GM19455 (cell line): ENCODE results near the gene C10orf62.
A peak's percentile ranks its signal among the peaks of the same experiment; 100 is the strongest.
"Not testable (repeated sequence)": the region's sequence is repeated elsewhere in the genome, so short reads cannot be mapped to it uniquely, and the experiment has no call there.

Experiments
- ATAC-seq: cut with Tn5 transposase; IDR thresholded peaks from one replicate; pipeline ENCODE4 v1.9.1; 2021; ENCODE audit not compliant: unreplicated experiment

The C10orf62 gene

GRCh38 chr10:97618733-97619132 is 29.2 kb downstream of the C10orf62 start:
- no peak for ATAC-seq

- ATAC-seq: no peak
Observed at GRCh38 chr10:97623277-97623676, 33.8 kb downstream of the C10orf62 start.

DNA sequence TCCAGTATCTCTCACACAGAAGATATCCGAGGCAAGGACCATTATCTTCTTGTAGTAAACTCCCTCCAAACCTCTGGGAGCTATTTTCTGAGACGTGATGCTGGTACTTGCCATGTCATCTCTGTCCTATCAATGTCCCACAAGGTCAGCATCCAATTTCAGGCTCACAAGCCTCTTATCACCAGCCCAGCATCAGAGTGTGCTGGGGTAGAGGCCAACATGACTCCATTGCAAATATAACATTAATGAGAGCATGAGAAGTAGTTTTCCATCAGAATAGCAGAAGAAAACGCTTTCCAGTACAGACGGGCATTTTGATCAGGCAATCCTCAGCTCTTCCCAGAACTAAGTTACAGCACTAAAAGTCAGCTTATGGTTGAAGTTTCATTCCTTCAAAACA is 38.2 kb downstream of the C10orf62 start:
- no peak for ATAC-seq

GRCh38 chr10:97628228-97628627 is 38.7 kb downstream of the C10orf62 start:
- no peak for ATAC-seq

- no peak for ATAC-seq
Observed at GRCh38 chr10:97629289-97629688, 39.8 kb downstream of the C10orf62 start.

GRCh38 chr10:97631098-97631497 is 41.6 kb downstream of the C10orf62 start:
- no peak for ATAC-seq

DNA sequence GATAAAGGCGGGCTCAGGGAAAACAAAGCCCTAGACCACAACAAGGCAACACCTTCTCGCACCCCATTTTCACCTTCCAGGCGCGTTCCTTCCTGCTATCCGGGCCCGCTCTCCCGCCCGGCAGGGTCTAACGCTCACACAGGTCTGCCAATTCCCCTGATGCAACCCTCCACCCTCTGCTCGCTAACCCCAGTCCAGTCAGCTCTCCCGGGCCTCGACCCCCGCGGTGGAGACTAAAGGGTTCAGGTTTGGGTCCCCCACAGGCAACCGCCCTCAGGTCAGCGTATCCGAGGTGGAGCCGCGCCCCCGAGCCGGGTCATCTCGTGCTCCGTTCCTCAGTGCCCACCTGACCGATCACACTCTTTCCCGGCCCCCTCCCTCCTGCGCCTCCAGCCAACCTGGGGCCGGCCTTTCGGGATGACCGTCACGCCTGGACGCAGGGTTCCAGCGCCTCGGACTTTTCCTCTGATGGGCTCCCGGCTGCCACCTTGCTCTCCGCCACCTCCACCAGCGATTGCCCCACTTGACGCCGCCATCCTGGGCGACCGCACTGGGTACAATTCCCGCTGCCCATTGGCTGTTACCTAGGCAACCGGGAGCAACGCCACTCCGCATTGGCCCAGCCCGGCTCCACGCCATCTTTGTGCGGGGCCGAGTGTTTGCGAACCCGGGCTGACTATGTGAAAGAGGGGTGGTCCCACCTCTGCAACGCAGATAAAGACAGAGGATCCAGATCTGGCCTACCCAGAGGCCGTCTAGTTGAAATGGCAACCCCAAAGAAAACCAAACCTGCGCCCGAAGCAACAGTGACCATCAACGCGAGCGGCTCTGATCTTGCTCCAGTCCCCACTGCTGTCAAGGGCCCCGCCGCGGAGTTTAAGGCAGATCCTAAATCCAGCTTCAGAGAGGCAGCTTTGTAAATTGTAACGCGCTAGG is 43.7 kb downstream of the C10orf62 start, which contains the start of gene MORN4:
MORN4 (minus strand) TSS at position 552 of the 936 bp plus-strand sequence. CDS start 13,847 bp downstream, outside the sequence.
- peak; percentile 99 for ATAC-seq

DNA sequence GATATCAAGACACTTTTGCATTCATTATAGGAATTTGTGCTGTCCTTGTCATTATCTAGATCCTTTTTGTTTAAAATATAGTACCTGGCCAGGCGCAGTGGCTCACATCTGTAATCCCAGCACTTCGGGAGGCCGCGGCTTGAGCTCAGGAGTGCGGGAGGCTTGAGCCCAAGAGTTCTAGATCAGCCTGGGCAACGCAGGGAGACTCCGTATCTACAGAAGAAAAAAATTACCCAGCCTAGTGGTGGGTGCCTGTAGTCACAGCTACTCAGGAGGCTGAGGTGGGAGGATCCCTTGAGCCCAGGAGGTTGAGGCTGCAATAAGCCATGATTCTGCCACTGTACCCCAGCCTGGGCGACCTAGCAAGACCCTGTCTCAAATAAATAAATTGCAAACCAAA is 44.4 kb downstream of the C10orf62 start:
- no peak for ATAC-seq

DNA sequence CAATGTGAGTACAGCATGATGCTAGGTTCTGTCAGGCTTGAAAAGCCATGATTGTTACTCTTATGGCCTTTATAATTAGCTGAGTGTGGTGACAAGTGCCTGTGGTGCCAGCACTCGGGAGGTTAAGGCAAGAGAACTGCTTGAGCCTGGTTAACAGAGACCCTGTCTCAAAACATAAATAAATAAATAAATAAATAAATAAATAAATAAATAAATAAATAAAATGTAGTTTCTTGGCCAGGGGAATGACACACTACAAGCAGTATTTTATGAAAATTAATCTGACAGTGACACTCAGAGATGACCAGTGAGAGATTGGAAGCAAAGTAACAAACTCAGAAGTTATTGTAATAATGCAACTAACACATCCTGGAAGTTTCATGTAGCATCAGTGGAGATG is 46.1 kb downstream of the C10orf62 start:
- ATAC-seq: no peak

GRCh38 chr10:97639090-97639489 is 49.6 kb downstream of the C10orf62 start:
- ATAC-seq: not testable (repeated sequence)

DNA sequence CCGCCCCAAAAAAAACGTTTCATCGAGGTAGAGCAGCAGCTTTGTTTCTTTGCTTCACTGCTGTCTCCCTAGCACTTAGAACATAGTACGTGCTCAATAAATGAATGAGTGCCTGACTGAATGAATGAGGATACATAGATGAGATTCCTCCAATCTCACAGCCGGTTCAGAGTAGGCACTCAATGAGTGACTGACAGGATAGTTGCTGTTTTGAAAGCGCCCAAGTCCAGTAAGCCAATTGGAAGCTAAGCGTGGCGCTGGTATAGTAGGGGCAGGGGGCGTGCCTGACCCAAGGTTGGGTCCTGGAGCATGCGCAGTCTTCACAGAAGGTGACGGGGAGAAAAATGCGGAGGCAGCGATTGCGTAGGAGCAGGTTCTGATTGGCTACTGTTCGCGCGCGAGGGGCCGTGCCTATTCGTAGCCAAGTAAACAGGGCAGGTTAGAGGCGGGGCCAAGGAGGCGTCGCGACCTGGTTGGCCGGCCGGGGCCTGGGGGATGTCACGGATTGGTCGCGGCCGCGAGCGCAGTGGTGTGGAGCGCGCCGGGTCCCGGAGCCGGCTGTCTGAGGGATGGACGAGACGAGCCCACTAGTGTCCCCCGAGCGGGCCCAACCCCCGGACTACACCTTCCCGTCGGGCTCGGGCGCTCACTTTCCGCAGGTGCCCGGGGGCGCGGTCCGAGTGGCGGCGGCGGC is 50.8 kb downstream of the C10orf62 start, which contains the start of gene PI4K2A:
PI4K2A (plus strand) TSS at position 498 of the 694 bp plus-strand sequence; CDS start at position 570, 72 bp downstream.
- peak; percentile 99 for ATAC-seq
